ENCODE results near the gene OIT3. TPM values are rescaled to one million over a fixed set of nuclear protein-coding genes. Genes with fewer than 3 reads are reported as not detected.

OIT3 gene
- total and polyA plus RNA-seq, 2 donors (not counting 3 experiments of a cell fraction or from before 2014, with no cell fraction given), result 0.15 TPM; not detected in 1

DNA sequence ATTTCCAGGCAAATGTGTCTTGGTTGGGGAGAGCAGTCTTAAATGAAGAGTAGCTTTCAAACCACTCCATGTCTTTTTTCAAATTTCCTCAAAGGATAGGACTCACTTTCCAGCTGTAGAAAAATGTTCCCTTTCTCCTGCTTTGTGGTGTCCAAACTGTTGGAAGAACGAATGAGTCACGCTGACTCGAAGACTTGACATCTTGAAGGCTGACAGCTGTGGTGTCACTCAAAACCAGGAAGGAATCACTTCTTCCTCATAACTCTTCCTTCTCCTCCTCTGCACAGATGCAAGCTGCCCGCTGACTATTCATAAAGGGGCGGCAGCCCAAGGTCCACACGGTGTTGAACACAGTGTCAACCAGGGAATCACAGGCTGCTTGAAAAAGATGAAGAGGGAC, 41.8 kb downstream of the OIT3 start:
- Histone ChIP-seq H3K36me3 (ENCODE audit: control insufficient read depth in 2 of 2, extremely low read depth in 1 of 2, insufficient read depth in 2 of 2, low read length in 2 of 2) (no peaks in the 10 kb centered on the region), H2AFZ (ENCODE audit: low read depth, low read length) (no peak overlapping the region), H3K4me1 (ENCODE audit: control insufficient read depth, extremely low read depth, insufficient read depth, low read length) (no peaks in the 10 kb centered on the region), H3K79me2 (ENCODE audit: control insufficient read depth, insufficient read depth, low read length) (no peaks in the 10 kb centered on the region), H3K9me3 (replicated peaks; ENCODE audit: control insufficient read depth, insufficient read depth, low read length) (no peaks in the 10 kb centered on the region), H3K9ac (replicated peaks; ENCODE audit: extremely low read depth, insufficient read depth, low read length) (no peak overlapping the region), H3K27ac (ENCODE audit: insufficient read depth, low read depth, low read length) (no peak overlapping the region), H3K4me2 (ENCODE audit: insufficient read depth, low read length) (no peak overlapping the region), H3K27me3 (ENCODE audit: control insufficient read depth in 2 of 2, insufficient read depth in 2 of 2, low read length in 2 of 2) (peaks cover 0 to 2% of the 10 kb centered on the region in 2 experiments), H3K4me3 (replicated peaks in 1 of 3; ENCODE audit: insufficient read depth in 1 of 3, low read depth in 1 of 3, low read length in 3 of 3) (no peak overlapping the region), H3K9me1 (replicated peaks; ENCODE audit: control insufficient read depth, extremely low read depth, insufficient read depth, low read length) (no peaks in the 10 kb centered on the region), H4K20me1 (replicated peaks; ENCODE audit: control insufficient read depth, extremely low read depth, insufficient read depth, low read length) (no peaks in the 10 kb centered on the region)
- intact Hi-C loops (cut with micrococcal nuclease), result no loop called here
- DNase-seq (ENCODE audit: low read depth, low spot score), result no peak
- ChIA-PET CTCF (interaction anchor here (0.9 to 1.7 kb wide), 2 partner anchors 13 kb away, joined by 3 to 5 read pairs; no protein-coding TSS in a partner anchor), POLR2A (no interaction called here)
- FAIRE-seq, result no peak
- dilution Hi-C loops (cut with MboI; ENCODE audit: extremely low pct_ligation_motif_present, low sequenced_read_pairs), result no loop called here
- TF ChIP-seq CTCF (IDR thresholded peaks at IDR 0.05; ENCODE audit: extremely low read depth in 1 of 2, insufficient read depth in 1 of 2, low read depth in 1 of 2, low read length in 2 of 2) (no peak), FOS (IDR thresholded peaks at IDR 0.05; ENCODE audit: borderline replicate concordance, insufficient read depth, low read length) (peak; percentile 52)
- no TSS peak for BruUV-seq (replicated peaks)

DNA sequence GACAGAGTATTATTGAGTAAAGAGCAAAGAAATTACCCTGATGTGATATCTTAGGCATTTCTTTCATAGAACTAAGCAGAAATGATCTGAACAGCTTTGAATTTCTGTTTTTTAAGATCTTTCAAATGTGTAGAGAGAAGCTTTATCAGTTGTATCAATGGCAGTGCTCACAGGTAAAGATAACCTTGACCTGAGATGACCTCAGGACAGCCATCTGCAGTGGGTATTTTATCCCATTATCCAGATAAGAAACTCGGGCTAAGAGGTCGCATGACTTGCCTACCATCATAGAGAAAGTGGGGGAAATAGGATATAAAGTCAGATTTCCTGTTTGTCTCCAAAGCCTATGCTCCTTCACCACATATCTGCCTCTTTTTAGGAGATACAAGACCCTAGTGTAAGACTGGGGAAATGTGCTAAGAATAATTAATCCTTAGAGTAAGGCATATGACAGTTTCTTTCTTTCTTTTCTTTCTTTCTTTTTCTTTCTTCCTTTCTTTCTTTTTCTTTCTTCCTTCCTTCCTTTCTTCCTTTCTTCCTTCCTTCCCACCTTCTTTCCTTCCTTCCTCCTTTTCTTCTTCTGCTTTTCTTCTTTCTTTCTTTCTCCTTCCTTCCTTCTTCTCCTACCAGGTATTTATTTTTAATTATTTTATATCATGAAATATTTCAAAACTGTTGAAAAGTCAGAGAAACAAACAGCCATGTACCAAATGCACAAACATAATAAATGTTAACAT, 50.1 kb downstream of the OIT3 start:
- Histone ChIP-seq H3K4me2 (ENCODE audit: insufficient read depth, low read length) (no peak overlapping the region), H3K4me1 (ENCODE audit: control insufficient read depth, extremely low read depth, insufficient read depth, low read length) (no peaks in the 10 kb centered on the region), H2AFZ (ENCODE audit: low read depth, low read length) (no peak overlapping the region), H3K36me3 (ENCODE audit: control insufficient read depth in 2 of 2, extremely low read depth in 1 of 2, insufficient read depth in 2 of 2, low read length in 2 of 2) (no peaks in the 10 kb centered on the region), H3K79me2 (ENCODE audit: control insufficient read depth, insufficient read depth, low read length) (no peaks in the 10 kb centered on the region), H3K27ac (ENCODE audit: insufficient read depth, low read depth, low read length) (no peak overlapping the region), H3K9me3 (replicated peaks; ENCODE audit: control insufficient read depth, insufficient read depth, low read length) (no peaks in the 10 kb centered on the region), H3K9me1 (replicated peaks; ENCODE audit: control insufficient read depth, extremely low read depth, insufficient read depth, low read length) (no peaks in the 10 kb centered on the region), H3K9ac (replicated peaks; ENCODE audit: extremely low read depth, insufficient read depth, low read length) (no peak overlapping the region), H3K27me3 (ENCODE audit: control insufficient read depth in 2 of 2, insufficient read depth in 2 of 2, low read length in 2 of 2) (no peaks in the 10 kb centered on the region), H3K4me3 (replicated peaks in 1 of 3; ENCODE audit: insufficient read depth in 1 of 3, low read depth in 1 of 3, low read length in 3 of 3) (no peak overlapping the region), H4K20me1 (replicated peaks; ENCODE audit: control insufficient read depth, extremely low read depth, insufficient read depth, low read length) (no peaks in the 10 kb centered on the region)
- BruUV-seq (replicated peaks), result no TSS peak
- intact Hi-C loops (cut with micrococcal nuclease) (no loop called here), dilution Hi-C loops (cut with MboI; ENCODE audit: extremely low pct_ligation_motif_present, low sequenced_read_pairs) (no loop called here)
- POLR2A ChIA-PET, result no interaction called here
- FAIRE-seq (no peak), DNase-seq (ENCODE audit: low read depth, low spot score) (no peak)
- TF ChIP-seq GATA2 (IDR thresholded peaks at IDR 0.05; ENCODE audit: insufficient read depth, insufficient read length, low read depth, low read length) (peak; percentile 73), FOS (IDR thresholded peaks at IDR 0.05; ENCODE audit: borderline replicate concordance, insufficient read depth, low read length) (peak; percentile 12), CTCF (IDR thresholded peaks at IDR 0.05; ENCODE audit: extremely low read depth in 1 of 2, insufficient read depth in 1 of 2, low read depth in 1 of 2, low read length in 2 of 2) (no peak), MYC (IDR thresholded peaks at IDR 0.05; ENCODE audit: low read depth, low read length) (no peak)
- CTCF ChIA-PET, result no interaction called here

Measured in endothelial cell of umbilical vein (primary cell).